CD8-positive, alpha-beta memory T cell (primary cell): Measurements from ENCODE around the gene GPR150. TPM values are rescaled to one million over a fixed set of nuclear protein-coding genes. Genes with fewer than 3 reads are reported as not detected.
"Not testable (repeated sequence)": the region's sequence is repeated elsewhere in the genome, so short reads cannot be mapped to it uniquely, and the experiment has no call there.

Source experiments
- CTCF ChIA-PET: fragments of 350-600 bp; sonication (Branson Sonifier 250); formaldehyde crosslinking; loops from one replicate; lab custom pipeline; 2021; ENCODE audit warnings: antibody characterized with exemption; lab: Charles Lee
- POLR2A ChIA-PET: fragments of 350-600 bp; sonication (Branson Sonifier 250); formaldehyde crosslinking; loops from one replicate; lab custom pipeline; 2021; ENCODE audit warnings: antibody characterized with exemption; lab: Charles Lee
- DNase-seq, 5 donors: peaks; one replicate each; pipeline versions ENCODE4 v3.0.0 to v3.0.0-alpha.2; 2020 to 2022; ENCODE audit warnings: mixed read lengths in 1 of 5
- H3K27ac ChIP-seq: one replicate; pipeline ENCODE4 v1.7.0; 2013; ENCODE audit warnings: low read depth, mild to moderate bottlenecking, low read length, moderate library complexity
- H3K27me3 ChIP-seq: 2 replicates; pipeline ENCODE4 v1.7.0; 2013; ENCODE audit warnings: low read length, mild to moderate bottlenecking; ENCODE audit not compliant: insufficient read depth, poor library complexity, severe bottlenecking
- H3K36me3 ChIP-seq: 2 replicates; pipeline ENCODE4 v1.7.0; 2013; ENCODE audit warnings: mild to moderate bottlenecking, low read length, moderate library complexity; ENCODE audit not compliant: insufficient read depth
- H3K4me1 ChIP-seq: 2 replicates; pipeline ENCODE4 v1.7.0; 2013; ENCODE audit warnings: mild to moderate bottlenecking, low read length, moderate library complexity; ENCODE audit not compliant: insufficient read depth
- H3K4me3 ChIP-seq: 2 replicates; pipeline ENCODE4 v1.7.0; 2013; ENCODE audit warnings: mild to moderate bottlenecking, low read length
- H3K9me3 ChIP-seq: 2 replicates; pipeline ENCODE4 v1.7.0; 2013; ENCODE audit warnings: mild to moderate bottlenecking, low read length
- H3K27ac Mint-ChIP-seq, 8 donors: one replicate each; pipeline ENCODE4 v1.8.0; 2020 to 2021; ENCODE audit warnings: mixed read lengths in 8 of 8, mild to moderate bottlenecking in 6 of 8, inconsistent platforms in 3 of 8, moderate library complexity in 3 of 8
- H3K27me3 Mint-ChIP-seq, 2 donors: one replicate each; pipeline ENCODE4 v1.8.0; 2020 to 2021; ENCODE audit warnings: mixed read lengths in 2 of 2, mild to moderate bottlenecking in 1 of 2, moderate library complexity in 1 of 2
- H3K36me3 Mint-ChIP-seq, 3 donors: one replicate each; pipeline ENCODE4 v1.8.0; 2020 to 2021; ENCODE audit warnings: mixed read lengths in 3 of 3, inconsistent platforms in 1 of 3, mild to moderate bottlenecking in 1 of 3
- H3K4me1 Mint-ChIP-seq, 3 donors: one replicate each; pipeline ENCODE4 v1.8.0; 2020 to 2021; ENCODE audit warnings: mixed read lengths in 3 of 3, inconsistent platforms in 1 of 3, mild to moderate bottlenecking in 1 of 3
- H3K4me3 Mint-ChIP-seq, 7 donors: one replicate each; pipeline ENCODE4 v1.8.0; 2020 to 2021; ENCODE audit warnings: mixed read lengths in 7 of 7, mild to moderate bottlenecking in 6 of 7, moderate library complexity in 4 of 7, inconsistent platforms in 2 of 7
- H3K9me3 Mint-ChIP-seq, 5 donors: one replicate each; pipeline ENCODE4 v1.8.0; 2020 to 2022; ENCODE audit warnings: mixed read lengths in 5 of 5, mild to moderate bottlenecking in 3 of 5, moderate library complexity in 2 of 5, inconsistent platforms in 1 of 5
- polyA plus RNA-seq: library from polyadenylated mRNA; unstranded; fragments of 300-500 nt; fragmentation: Illumina TruSeq; gene quantifications from one replicate; pipeline ENCODE4 v1.2.3, GENCODE V29; 2021
- total RNA-seq, 2 experiments: library from RNA; stranded (reverse); gene quantifications; one replicate each; pipeline ENCODE4 v1.2.3, GENCODE V29; 2021

The GPR150 gene
- total and polyA plus RNA-seq, 3 experiments from 2014 or later = 0.18 to 2.8 (median 0.26) TPM

GRCh38 chr5:95633671-95634070 is 13.8 kb downstream of the GPR150 start:
- ChIA-PET CTCF (interaction anchor here (0.9 kb wide), 1 partner anchor 203 kb away, joined by 3 read pairs; no protein-coding TSS in a partner anchor), POLR2A (no interaction called here)
- Histone ChIP-seq H3K4me1 (peaks cover 15% of the 10 kb centered on the region), H3K9me3 (no peaks in the 10 kb centered on the region), H3K27ac (no peak overlapping the region), H3K4me3 (no peak overlapping the region), H3K27me3 (no peaks in the 10 kb centered on the region), H3K36me3 (no peaks in the 10 kb centered on the region)
- Mint-ChIP-seq H3K4me1 (peaks cover 13 to 18% (median 13%) of the 10 kb centered on the region in 3 donors), H3K4me3 (no peak overlapping the region), H3K27ac (peak overlapping the region in 1 of 8 donors; percentile 58), H3K27me3 (peaks cover 5 to 16% of the 10 kb centered on the region in 2 donors), H3K9me3 (peaks cover 0 to 4% (median 0%) of the 10 kb centered on the region in 5 donors), H3K36me3 (no peaks in the 10 kb centered on the region)
- no peak for DNase-seq

- peaks cover 5 to 19% of the 10 kb centered on the region in 2 donors for H3K27me3 Mint-ChIP-seq
- Histone ChIP-seq H3K9me3 (no peaks in the 10 kb centered on the region), H3K27me3 (no peaks in the 10 kb centered on the region), H3K36me3 (no peaks in the 10 kb centered on the region), H3K4me1 (peaks cover 15% of the 10 kb centered on the region), H3K4me3 (no peak overlapping the region), H3K27ac (no peak overlapping the region)
- CTCF ChIA-PET = interaction anchor here (0.9 kb wide), 1 partner anchor 203 kb away, joined by 3 read pairs; no protein-coding TSS in a partner anchor
- H3K4me1 Mint-ChIP-seq = peaks cover 13 to 18% (median 13%) of the 10 kb centered on the region in 3 donors
- no peak overlapping the region for H3K27ac Mint-ChIP-seq
- no peak for DNase-seq
- H3K36me3 Mint-ChIP-seq = no peaks in the 10 kb centered on the region
- no peak overlapping the region for H3K4me3 Mint-ChIP-seq
- POLR2A ChIA-PET = interaction anchor here (0.7 kb wide), 1 partner anchor 216 kb away, joined by 3 read pairs; no protein-coding TSS in a partner anchor
- H3K9me3 Mint-ChIP-seq = peaks cover 0 to 4% (median 0%) of the 10 kb centered on the region in 5 donors
Measured at GRCh38 chr5:95634081-95634480, 14.2 kb downstream of the GPR150 start.

GRCh38 chr5:95638632-95639031 is 18.7 kb downstream of the GPR150 start:
- H3K4me3 ChIP-seq = no peak overlapping the region
- Mint-ChIP-seq H3K27me3 (peaks cover 5 to 25% of the 10 kb centered on the region in 2 donors), H3K4me1 (peaks cover 0 to 2% (median 1%) of the 10 kb centered on the region in 3 donors), H3K27ac (no peak overlapping the region), H3K36me3 (no peaks in the 10 kb centered on the region), H3K9me3 (no peaks in the 10 kb centered on the region), H3K4me3 (no peak overlapping the region)
- ChIA-PET POLR2A (no interaction called here), CTCF (no interaction called here)
- no peaks in the 10 kb centered on the region for H3K36me3 ChIP-seq
- H3K27me3 ChIP-seq = no peaks in the 10 kb centered on the region
- no peaks in the 10 kb centered on the region for H3K9me3 ChIP-seq
- no peaks in the 10 kb centered on the region for H3K4me1 ChIP-seq
- no peak overlapping the region for H3K27ac ChIP-seq
- DNase-seq = no peak

- Histone ChIP-seq H3K4me1 (peaks cover 5% of the 10 kb centered on the region), H3K27me3 (no peaks in the 10 kb centered on the region), H3K36me3 (no peaks in the 10 kb centered on the region), H3K9me3 (no peaks in the 10 kb centered on the region), H3K4me3 (no peak overlapping the region), H3K27ac (no peak overlapping the region)
- Mint-ChIP-seq H3K27ac (peak overlapping the region in 1 of 8 donors; percentile 31), H3K4me1 (peaks cover 12 to 21% (median 21%) of the 10 kb centered on the region in 3 donors), H3K27me3 (peaks cover 3 to 18% of the 10 kb centered on the region in 2 donors), H3K9me3 (no peaks in the 10 kb centered on the region), H3K36me3 (peaks cover 0 to under 1% (median 0%) of the 10 kb centered on the region in 3 donors), H3K4me3 (no peak overlapping the region)
- no peak for DNase-seq
- CTCF ChIA-PET = interaction anchor here (0.8 to 4.8 kb wide), 5 partner anchors 10 to 208 kb away, joined by 3 to 18 read pairs (median 5); no protein-coding TSS in a partner anchor
- POLR2A ChIA-PET = no interaction called here
Measured at GRCh38 chr5:95641741-95642220, 21.9 kb downstream of the GPR150 start.

GRCh38 chr5:95643152-95643551 is 23.3 kb downstream of the GPR150 start:
- H3K9me3 Mint-ChIP-seq = no peaks in the 10 kb centered on the region
- H3K27me3 ChIP-seq = no peaks in the 10 kb centered on the region

GRCh38 chr5:95644351-95645042 is 24.6 kb downstream of the GPR150 start:
- ChIA-PET POLR2A (interaction anchor here (0.7 kb wide), 1 partner anchor 106 kb away, joined by 3 read pairs; no protein-coding TSS in a partner anchor), CTCF (interaction anchor here (0.7 to 4.8 kb wide), 11 partner anchors 9 to 692 kb away, joined by 3 to 18 read pairs (median 5); no protein-coding TSS in a partner anchor)
- H3K36me3 Mint-ChIP-seq = peaks cover 0 to 5% (median 0%) of the 10 kb centered on the region in 3 donors
- H3K4me3 Mint-ChIP-seq = peak overlapping the region in 4 of 7 donors; percentile 4 to 18 (median 5)
- no peaks in the 10 kb centered on the region for H3K9me3 ChIP-seq
- H3K27ac ChIP-seq = no peak overlapping the region
- no peaks in the 10 kb centered on the region for H3K9me3 Mint-ChIP-seq
- H3K4me1 ChIP-seq = peaks cover 21% of the 10 kb centered on the region
- peaks cover 20 to 33% (median 32%) of the 10 kb centered on the region in 3 donors for H3K4me1 Mint-ChIP-seq
- no peak overlapping the region for H3K4me3 ChIP-seq
- peak in 4 of 5 donors; percentile 21 to 56 (median 36) for DNase-seq
- H3K27me3 ChIP-seq = no peaks in the 10 kb centered on the region
- peak overlapping the region; percentile 10 to 86 (median 70) for H3K27ac Mint-ChIP-seq
- H3K36me3 ChIP-seq = no peaks in the 10 kb centered on the region
- H3K27me3 Mint-ChIP-seq = peaks cover 0 to 2% of the 10 kb centered on the region in 2 donors

More at GRCh38 chr5:95643152-95643551, 23.3 kb downstream of the GPR150 start:
- Mint-ChIP-seq H3K4me3 (no peak overlapping the region), H3K4me1 (peaks cover 19 to 32% (median 31%) of the 10 kb centered on the region in 3 donors), H3K27me3 (peaks cover 3 to 14% of the 10 kb centered on the region in 2 donors), H3K27ac (peak overlapping the region in 3 of 8 donors; percentile 43 to 75 (median 65)), H3K36me3 (peaks cover 0 to 5% (median 0%) of the 10 kb centered on the region in 3 donors)
- no peaks in the 10 kb centered on the region for H3K9me3 ChIP-seq
- ChIA-PET POLR2A (no interaction called here), CTCF (interaction anchor here (1.5 to 4.8 kb wide), 5 partner anchors 12 to 209 kb away, joined by 3 to 18 read pairs (median 5); no protein-coding TSS in a partner anchor)
- peaks cover 15% of the 10 kb centered on the region for H3K4me1 ChIP-seq
- H3K4me3 ChIP-seq = no peak overlapping the region
- no peaks in the 10 kb centered on the region for H3K36me3 ChIP-seq
- DNase-seq = no peak
- no peak overlapping the region for H3K27ac ChIP-seq

- DNase-seq, H3K9me3 Mint-ChIP-seq, H3K36me3 Mint-ChIP-seq, H3K9me3 ChIP-seq, H3K36me3 ChIP-seq, H3K27ac ChIP-seq, H3K27me3 Mint-ChIP-seq, H3K27me3 ChIP-seq: not testable (repeated sequence)
- H3K4me1 ChIP-seq = peaks cover 21% of the 10 kb centered on the region
- peak overlapping the region; percentile 85 for H3K4me3 ChIP-seq
- Mint-ChIP-seq H3K27ac (peak overlapping the region; percentile 48 to 96 (median 88)), H3K4me3 (peak overlapping the region; percentile 85 to 94 (median 89)), H3K4me1 (peaks cover 20 to 33% (median 32%) of the 10 kb centered on the region in 3 donors)
- ChIA-PET POLR2A (interaction anchor here (0.7 to 1.4 kb wide), 5 partner anchors 24 to 189 kb away, joined by 4 to 5 read pairs (median 4); partner anchors contain the start of genes ARSK, GPR150 and SKIC3), CTCF (interaction anchor here (0.8 to 3.7 kb wide), 15 partner anchors 10 to 212 kb away, joined by 3 to 17 read pairs (median 4); partner anchors contain the start of genes ARSK, GLRX and SKIC3)
Measured at GRCh38 chr5:95646226-95646568, 26.3 kb downstream of the GPR150 start.
